Measurements from ENCODE around the gene EEF1AKMT3. TPM values are rescaled to one million over a fixed set of nuclear protein-coding genes. Genes with fewer than 3 reads are reported as not detected.

Gene EEF1AKMT3
- total and polyA plus RNA-seq, 7 donors = 0.62 to 2.0 (median 1.3) TPM

DNA sequence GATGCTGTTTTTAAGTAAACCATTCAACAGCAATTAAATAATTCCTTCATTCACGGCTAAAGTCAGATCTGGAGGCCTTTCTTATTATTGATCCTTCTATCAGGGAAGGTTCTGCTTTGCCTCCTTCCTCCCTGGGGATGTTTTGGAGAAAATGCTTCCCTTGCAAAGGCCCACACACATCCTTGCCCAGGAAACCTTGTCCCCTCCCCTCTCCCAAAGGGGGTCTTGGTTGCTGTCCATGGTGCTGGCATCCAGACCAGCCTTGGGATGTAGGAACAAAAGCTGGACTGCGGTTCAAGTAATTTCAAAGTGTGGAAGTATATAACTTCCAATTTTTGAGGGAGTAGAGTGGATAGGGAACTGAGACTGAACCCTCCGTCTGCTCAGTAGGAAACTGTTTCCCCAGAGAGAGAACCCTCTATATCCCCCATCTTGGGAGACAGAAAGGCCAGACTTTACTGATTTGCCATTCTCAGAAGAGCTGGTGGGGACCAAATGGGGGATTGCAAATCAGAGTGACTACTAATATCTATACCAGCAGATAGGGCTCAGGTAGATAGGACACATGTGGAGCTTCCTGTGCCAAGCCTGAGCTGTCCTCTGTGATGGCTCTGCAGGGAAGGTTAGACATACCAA lies 11.9 kb upstream of the EEF1AKMT3 start:
- Histone ChIP-seq H3K27ac (no peak overlapping the region), H3K4me3 (no peak overlapping the region), H3K36me3 (ENCODE audit: insufficient read depth in 1 of 2, low read depth in 1 of 2) (peaks cover 0 to 21% of the 10 kb centered on the region in 2 donors), H3K9me3 (no peaks in the 10 kb centered on the region), H3K4me1 (peaks cover 9% of the 10 kb centered on the region), H3K27me3 (ENCODE audit: insufficient read depth in 3 of 3, low read length in 2 of 3) (peaks cover 0 to 44% (median 16%) of the 10 kb centered on the region in 3 donors)
- DNase-seq (no peak), ATAC-seq (no peak)
- intact Hi-C loops (cut with DNase I) = no loop called here
- 87 to 90% (median 89%) methylated on average over 3 of the region's 3 CpGs for WGBS, 3 donors
- TF ChIP-seq, protein P1, sequence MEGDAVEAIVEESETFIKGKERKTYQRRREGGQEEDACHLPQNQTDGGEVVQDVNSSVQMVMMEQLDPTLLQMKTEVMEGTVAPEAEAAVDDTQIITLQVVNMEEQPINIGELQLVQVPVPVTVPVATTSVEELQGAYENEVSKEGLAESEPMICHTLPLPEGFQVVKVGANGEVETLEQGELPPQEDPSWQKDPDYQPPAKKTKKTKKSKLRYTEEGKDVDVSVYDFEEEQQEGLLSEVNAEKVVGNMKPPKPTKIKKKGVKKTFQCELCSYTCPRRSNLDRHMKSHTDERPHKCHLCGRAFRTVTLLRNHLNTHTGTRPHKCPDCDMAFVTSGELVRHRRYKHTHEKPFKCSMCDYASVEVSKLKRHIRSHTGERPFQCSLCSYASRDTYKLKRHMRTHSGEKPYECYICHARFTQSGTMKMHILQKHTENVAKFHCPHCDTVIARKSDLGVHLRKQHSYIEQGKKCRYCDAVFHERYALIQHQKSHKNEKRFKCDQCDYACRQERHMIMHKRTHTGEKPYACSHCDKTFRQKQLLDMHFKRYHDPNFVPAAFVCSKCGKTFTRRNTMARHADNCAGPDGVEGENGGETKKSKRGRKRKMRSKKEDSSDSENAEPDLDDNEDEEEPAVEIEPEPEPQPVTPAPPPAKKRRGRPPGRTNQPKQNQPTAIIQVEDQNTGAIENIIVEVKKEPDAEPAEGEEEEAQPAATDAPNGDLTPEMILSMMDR (IDR thresholded peaks at IDR 0.05) = no peak

DNA sequence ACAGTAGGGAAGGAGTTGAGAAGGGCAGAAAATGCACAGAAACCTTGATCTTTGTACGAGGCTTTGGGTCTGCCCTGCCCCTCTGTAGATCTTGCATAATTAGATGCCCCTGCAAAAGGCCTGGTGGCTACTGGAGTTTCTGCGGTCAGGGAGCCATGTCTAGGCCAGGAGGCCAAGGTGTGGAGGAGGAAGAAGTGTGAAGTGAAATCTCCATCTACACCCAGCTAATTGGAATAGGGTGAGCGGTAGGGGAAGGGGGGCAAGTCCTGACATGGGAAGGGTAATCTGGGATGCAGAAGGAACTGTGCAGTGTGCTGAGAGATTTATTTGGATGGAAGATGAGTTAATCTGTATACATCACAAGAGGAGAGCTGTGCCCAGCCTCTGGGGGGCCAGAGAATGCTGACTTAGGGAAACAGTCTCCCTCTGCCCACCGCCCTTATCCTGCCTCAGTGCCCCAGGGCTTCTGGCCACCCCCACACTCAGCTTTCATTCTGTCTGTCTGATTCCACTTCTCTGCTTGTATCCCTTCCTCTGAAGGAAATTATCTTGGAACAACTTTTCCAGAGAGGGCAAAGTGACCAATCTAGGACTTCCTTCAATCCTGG lies 10.9 kb upstream of the EEF1AKMT3 start:
- peaks cover 0 to 50% (median 24%) of the 10 kb centered on the region in 3 donors for H3K27me3 ChIP-seq (ENCODE audit: insufficient read depth in 3 of 3, low read length in 2 of 3)
- peaks cover 14% of the 10 kb centered on the region for H3K4me1 ChIP-seq
- TF ChIP-seq, protein P1 (IDR thresholded peaks at IDR 0.05) = no peak
- 92 to 94% (median 94%) methylated on average over 4 of the region's 4 CpGs for WGBS, 3 donors
- peaks cover 0 to 21% of the 10 kb centered on the region in 2 donors for H3K36me3 ChIP-seq (ENCODE audit: insufficient read depth in 1 of 2, low read depth in 1 of 2)
- no peak overlapping the region for H3K27ac ChIP-seq
- intact Hi-C loops (cut with DNase I) = no loop called here
- ATAC-seq (no peak), DNase-seq (no peak)
- H3K4me3 ChIP-seq = no peak overlapping the region
- H3K9me3 ChIP-seq = no peaks in the 10 kb centered on the region

DNA sequence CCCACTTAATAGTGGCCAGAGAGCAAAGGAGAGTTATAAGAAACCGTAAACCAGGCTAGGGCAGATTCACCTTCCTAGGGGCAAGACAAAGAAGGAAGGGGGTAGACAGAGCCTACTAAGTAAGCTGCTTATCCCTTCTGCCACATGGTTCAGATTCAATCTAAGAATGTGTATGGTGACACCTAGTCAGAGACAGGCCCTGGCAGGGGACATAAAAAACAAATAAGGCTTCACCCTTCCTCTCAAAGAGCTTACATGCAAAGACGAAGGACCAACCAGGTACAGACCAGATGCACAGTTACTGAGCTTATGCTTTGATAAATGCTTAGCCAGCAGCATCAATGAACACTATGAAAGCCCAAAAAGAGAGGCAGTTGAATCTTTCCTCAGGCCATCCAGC lies 10.0 kb upstream of the EEF1AKMT3 start:
- peaks cover 0 to 54% (median 29%) of the 10 kb centered on the region in 3 donors for H3K27me3 ChIP-seq (ENCODE audit: insufficient read depth in 3 of 3, low read length in 2 of 3)
- H3K36me3 ChIP-seq (ENCODE audit: insufficient read depth in 1 of 2, low read depth in 1 of 2) = peaks cover 0 to 18% of the 10 kb centered on the region in 2 donors
- DNase-seq (no peak), ATAC-seq (no peak)
- no peak overlapping the region for H3K27ac ChIP-seq
- no peak overlapping the region for H3K4me3 ChIP-seq
- 85 to 92% (median 91%) methylated on average over 2 of the region's 2 CpGs for WGBS, 3 donors
- peaks cover 18% of the 10 kb centered on the region for H3K4me1 ChIP-seq
- H3K9me3 ChIP-seq = no peaks in the 10 kb centered on the region
- intact Hi-C loops (cut with DNase I) = no loop called here
- TF ChIP-seq, protein P1 (IDR thresholded peaks at IDR 0.05) = no peak

DNA sequence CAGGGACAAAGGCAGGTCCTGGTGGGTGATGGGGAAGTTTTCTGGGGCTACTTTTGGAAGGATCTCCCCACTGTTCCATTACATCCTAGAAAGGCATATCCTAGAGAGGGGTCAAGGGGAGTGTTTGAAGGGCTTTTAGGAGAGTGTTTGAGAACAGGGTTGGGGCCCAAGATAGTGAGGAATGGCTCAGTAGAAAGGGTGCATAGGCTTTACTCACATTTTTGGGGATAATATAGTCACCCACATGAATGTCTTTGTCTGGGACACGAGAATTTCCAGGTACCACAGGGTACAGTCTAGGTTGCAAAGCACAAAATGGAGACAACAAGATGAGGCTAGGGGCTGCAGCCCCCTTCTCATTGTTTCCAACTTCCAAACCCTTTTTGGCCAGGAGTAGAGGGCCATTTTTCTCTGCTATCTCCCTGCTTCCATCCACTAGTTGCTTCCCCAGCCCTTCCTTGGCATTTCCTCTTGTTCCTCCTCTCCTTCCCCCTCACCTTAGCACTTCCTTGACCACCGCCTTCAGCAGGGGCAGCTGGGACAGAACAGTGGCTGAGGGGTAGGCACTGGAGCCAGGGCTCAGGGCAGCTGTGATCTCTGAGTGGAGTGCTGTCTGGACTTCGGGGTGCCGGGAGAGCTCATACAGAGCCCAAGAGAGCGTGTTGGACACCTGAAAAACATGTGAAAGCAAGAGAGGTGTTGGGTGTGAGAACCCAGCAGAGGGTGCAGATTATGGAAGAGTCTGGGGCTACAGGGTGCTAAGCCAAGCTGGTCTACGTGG lies 8.3 kb upstream of the EEF1AKMT3 start:
- TF ChIP-seq, protein P1 (IDR thresholded peaks at IDR 0.05) = no peak
- Histone ChIP-seq H3K27me3 (ENCODE audit: insufficient read depth in 3 of 3, low read length in 2 of 3) (peaks cover 0 to 54% (median 29%) of the 10 kb centered on the region in 3 donors), H3K4me1 (peaks cover 18% of the 10 kb centered on the region), H3K9me3 (no peaks in the 10 kb centered on the region), H3K27ac (no peak overlapping the region), H3K4me3 (no peak overlapping the region), H3K36me3 (ENCODE audit: insufficient read depth in 1 of 2, low read depth in 1 of 2) (peaks cover 0 to 16% of the 10 kb centered on the region in 2 donors)
- ATAC-seq = no peak
- WGBS, 3 donors = 65 to 75% (median 73%) methylated on average over 6 of the region's 6 CpGs
- no peak for DNase-seq
- intact Hi-C loops (cut with DNase I) = no loop called here
